HG02938 (cell line): ENCODE measurements around the gene AKIRIN2.
"Not testable (repeated sequence)": the region's sequence is repeated elsewhere in the genome, so short reads cannot be mapped to it uniquely, and the experiment has no call there.

Experiments used
- ATAC-seq: cut with Tn5 transposase; IDR thresholded peaks from one replicate; pipeline ENCODE4 v1.9.1; 2021; ENCODE audit warnings: mild to moderate bottlenecking, moderate library complexity; ENCODE audit not compliant: unreplicated experiment

AKIRIN2 gene

DNA sequence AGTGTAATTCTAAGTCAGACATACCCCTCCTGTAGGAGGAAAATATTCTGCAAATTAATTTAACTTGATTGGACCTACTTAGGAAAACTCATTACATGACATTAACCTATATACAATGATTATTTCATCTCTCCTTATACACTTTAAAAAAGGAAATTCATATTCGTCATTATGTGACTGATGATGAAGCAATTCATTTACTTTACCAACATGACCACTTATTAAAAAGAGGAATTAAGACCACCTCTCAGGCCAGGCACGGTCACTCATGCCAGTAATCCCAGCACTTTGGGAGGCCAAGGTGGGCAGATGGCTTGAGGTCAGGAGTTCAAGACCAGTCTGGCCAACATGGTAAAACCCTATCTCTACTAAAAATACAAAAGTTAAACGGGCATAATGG lies 11.6 kb downstream of the AKIRIN2 start:
- ATAC-seq = no peak

GRCh38 chr6:87687893-87688292 lies 14.1 kb downstream of the AKIRIN2 start:
- not testable (repeated sequence) for ATAC-seq

GRCh38 chr6:87687296-87687695 lies 14.7 kb downstream of the AKIRIN2 start:
- ATAC-seq = no peak

DNA sequence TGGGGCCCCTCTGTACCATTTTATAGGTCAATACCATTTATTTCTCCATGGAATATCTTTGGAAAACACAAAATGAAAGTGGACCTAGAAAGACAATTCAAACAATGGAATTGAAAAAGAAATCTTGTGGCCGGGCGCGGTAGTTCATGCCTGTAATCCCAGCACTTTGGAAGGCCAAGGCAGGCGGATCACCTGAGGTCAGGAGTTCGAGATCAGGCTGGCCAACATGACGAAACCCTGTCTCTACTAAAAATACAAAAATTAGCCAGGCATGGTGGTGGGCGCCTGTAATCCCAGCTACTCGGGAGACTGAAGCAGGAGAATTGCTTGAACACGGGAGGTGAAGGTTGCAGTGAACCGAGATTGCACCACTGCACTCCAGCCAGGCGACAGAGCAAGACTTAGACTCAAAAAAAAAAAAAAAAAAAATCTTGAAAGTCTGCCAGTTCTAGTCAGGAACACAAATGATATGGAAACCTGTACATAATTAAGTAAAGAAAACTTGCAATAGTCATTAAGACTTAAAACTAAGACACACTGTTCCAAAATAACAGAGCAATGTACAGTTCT lies 15.3 kb downstream of the AKIRIN2 start:
- not testable (repeated sequence) for ATAC-seq

DNA sequence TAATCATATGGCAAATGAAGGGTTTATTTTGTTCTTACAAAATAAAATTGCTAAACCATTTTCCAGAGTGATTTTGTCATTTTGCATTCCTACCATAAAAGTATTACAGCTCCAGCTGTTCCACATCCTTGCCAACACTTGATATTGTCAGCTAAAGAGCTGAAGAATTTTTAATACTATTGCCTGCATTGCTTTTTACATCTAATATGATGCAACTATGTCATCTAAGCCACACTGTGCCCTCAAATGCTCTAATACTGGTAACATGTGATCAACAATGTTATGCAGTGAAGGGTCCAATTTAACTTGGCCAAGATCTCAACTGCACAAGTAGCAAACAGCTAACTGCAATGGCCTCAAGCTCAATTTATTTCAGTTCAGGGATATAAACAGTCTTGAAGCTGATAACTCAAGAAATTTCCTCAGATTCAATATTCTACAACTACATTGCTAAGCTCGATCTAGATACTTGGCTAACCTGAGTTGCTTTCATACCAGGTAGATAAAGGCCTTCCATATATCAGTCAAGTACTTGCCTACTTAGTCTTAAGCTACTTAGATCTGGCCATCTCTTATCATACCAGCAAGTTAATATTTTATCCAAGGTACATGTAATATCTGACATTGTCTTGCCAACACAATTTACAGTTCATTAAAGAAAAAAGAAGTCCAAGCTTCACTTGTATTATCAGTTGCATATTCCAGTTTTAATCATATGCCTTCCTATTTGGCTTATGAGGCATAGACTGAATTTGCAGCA lies 17.0 kb downstream of the AKIRIN2 start:
- no peak for ATAC-seq

DNA sequence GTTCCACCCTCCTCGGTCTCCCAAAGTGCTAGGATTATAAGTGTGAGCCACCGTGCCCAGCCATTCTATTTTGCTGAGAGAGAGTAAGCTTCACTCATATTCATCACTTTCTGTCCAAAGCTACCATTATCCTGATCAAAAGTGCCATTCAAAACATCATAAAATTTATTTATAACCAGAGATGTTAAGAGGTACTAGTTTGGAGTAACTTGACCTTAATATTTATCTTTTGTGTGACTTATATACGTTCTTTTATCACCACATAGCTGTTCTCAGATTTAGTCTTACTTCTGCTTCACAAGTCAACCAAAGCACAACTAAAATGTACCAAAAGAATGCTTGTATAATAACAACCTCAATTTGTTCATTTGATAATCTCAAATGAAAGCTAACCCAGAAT lies 18.1 kb downstream of the AKIRIN2 start:
- ATAC-seq = no peak

GRCh38 chr6:87682310-87682709 lies 19.7 kb downstream of the AKIRIN2 start:
- no peak for ATAC-seq

GRCh38 chr6:87675004-87675681 lies 26.9 kb downstream of the AKIRIN2 start:
- ATAC-seq = no peak

- ATAC-seq = no peak
Observed at GRCh38 chr6:87674290-87674689, 27.7 kb downstream of the AKIRIN2 start.

- no peak for ATAC-seq
Observed at GRCh38 chr6:87673237-87673636, 28.8 kb downstream of the AKIRIN2 start.

GRCh38 chr6:87672641-87673040 lies 29.4 kb downstream of the AKIRIN2 start:
- ATAC-seq = no peak

- ATAC-seq = no peak
Observed at GRCh38 chr6:87671555-87672029, 30.4 kb downstream of the AKIRIN2 start.

DNA sequence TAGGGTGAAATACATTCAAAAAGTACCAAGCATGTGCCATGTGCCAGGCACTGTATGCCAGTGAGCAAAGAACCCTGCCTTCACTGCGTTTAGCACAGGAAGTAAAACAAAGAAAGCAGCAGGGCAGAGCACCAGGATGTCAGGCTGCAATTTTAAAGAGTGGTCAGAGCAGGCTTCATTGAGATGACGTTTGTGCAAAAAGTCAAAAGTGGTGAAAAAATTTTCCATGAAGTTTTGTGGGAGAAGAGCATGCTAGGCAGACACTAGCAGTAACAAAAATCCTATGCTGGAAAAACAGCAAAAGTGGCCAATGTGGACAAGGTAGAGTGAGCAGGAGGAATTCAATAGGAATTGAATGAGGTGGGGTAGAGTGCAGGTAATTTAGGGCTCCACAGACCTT lies 31.3 kb downstream of the AKIRIN2 start:
- no peak for ATAC-seq

DNA sequence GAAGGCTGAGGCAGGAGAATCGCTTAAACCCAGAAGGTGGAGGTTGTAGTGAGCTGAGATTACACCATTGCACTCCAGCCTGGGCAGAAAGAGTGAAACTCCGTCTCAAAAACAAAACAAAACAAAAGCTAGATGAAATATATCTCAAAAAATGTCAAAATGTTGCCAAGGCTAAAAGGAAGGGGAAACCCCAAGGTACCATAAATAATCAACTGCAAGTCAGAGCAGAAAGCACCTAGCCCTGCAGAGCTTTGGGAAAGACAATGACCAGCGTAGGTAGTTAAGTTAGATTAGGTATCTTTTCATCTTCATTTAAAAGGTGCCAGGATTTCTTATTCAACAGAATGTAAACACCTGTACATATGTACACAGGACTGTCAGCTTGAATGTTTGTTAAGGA lies 33.0 kb downstream of the AKIRIN2 start:
- ATAC-seq = no peak

DNA sequence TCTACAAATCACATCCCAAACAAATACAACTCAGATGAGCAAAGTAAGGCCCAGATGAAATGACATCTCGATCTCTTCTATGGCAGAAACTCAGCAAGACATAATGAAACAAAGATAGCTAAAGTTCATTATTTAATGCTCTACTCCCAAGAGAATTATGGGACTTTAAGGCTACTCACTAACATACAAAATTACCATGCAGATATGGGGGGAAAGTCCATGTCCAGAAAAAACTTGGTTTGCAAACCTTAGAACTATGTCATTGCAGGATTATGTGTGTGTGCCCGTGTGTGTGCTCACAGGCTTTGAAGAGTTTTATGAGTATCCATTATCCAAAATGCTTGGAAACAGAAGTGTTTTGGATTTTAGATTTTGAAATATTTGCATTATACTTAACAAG lies 34.0 kb downstream of the AKIRIN2 start:
- ATAC-seq = no peak

- ATAC-seq = no peak
Observed at GRCh38 chr6:87667032-87667431, 35.0 kb downstream of the AKIRIN2 start.

DNA sequence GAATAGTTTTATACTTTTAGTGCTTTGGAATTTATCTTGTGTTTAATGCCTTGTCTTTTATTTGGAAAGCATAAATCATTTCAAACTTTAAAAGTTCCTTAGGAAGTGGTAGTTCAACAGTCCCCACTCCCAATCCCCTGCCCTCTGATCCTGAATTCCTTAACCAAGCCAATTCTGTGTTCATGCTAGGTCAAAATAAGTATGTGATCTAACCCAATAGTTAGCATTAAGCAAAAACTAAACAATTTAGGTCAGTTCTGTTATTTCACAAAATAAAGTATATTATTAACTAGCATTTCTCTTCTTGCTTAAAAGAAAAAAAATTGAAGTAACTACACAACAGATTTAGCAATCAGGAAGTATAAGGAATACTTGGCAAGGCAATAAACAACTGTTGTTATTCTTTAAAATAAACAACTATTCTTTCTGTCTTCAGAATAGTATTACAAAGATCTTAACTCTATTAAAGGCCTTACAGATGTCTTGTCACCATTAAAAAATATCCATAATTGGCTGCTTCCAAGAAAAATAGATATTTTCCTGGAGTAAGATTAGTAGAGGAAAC lies 37.0 kb downstream of the AKIRIN2 start:
- no peak for ATAC-seq

DNA sequence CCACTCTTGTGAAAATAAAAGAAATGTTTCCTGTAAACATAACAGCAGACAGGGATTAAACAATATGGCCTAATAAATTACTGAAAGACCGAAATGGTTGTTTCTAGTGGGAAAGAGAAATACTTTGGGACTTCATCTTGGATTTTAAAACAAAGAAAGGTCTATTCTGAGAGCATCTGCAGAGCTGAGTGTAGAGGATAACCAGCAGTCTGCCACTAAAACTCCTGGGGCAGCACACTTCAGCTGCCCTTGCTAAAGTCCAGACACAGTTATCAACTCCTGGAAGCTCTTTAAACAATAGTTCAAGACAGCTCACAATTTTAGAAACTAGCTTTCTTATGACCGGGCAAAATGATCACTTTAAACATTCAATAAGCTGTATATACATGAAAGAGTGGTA lies 38.6 kb downstream of the AKIRIN2 start:
- ATAC-seq = no peak

DNA sequence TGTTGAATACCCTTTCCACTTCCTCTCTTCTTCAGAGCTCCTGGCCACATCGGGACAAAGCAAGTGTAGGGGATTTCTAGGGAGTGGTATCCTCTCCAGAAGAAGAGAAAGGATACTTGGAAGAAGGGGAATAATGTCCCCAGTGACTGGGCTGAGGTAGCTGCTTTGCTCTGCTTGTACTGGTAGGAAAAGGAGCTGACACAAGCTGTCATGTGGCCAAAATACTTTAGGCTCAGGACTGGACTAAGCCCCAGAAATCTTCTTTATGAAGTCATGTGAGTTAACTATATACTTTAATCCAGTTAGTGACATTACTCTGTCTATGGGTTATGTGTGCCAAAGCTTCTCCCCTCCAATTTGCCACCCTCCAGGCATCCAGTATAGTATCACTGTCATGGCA lies 40.5 kb downstream of the AKIRIN2 start:
- no peak for ATAC-seq

- ATAC-seq = no peak
Observed at GRCh38 chr6:87661016-87661415, 41.0 kb downstream of the AKIRIN2 start.

DNA sequence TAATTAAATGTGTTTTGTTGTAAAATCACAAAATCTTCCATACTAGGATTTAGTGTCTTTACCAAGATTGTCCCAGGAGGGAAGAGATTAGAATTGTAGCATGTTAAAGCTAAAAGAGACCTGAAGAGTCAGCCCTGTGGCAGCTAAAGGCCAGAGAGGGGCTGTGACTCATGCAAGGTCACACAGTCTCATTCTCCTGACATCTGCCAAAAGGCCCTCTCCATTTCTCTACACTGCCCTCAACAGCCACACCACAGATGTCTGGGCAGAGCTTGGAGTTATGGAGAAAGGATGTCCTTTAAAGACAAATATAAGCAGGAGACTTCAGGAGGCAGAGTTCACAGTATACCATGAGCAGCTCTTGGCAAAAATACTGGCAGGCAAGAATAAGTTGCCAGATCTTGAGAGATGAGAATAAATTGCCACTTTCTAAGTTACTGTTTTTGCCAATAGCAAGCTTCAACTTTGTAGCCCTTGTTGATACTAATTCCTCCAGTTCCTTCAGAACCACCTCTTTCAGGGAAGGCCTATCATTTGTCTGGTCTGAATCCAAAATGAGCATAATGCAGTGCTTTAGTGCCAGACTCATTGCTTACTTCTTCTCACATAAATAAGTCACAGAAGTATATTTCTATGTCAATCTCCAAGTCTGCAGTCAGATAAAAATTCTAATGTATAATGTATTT lies 41.7 kb downstream of the AKIRIN2 start:
- ATAC-seq = no peak
